Measurements from ENCODE around the gene AFF3. TPM values are rescaled to one million over a fixed set of nuclear protein-coding genes. Genes with fewer than 3 reads are reported as not detected.
"Not testable (repeated sequence)": the region's sequence is repeated elsewhere in the genome, so short reads cannot be mapped to it uniquely, and the experiment has no call there.

AFF3 gene
- polyA plus RNA-seq, 3 donors from 2014 or later = 1.4 to 7.4 (median 3.8) TPM

GRCh38 chr2:99776906-99777646, 365.3 kb downstream of the AFF3 start:
- Mint-ChIP-seq H3K27me3 (ENCODE audit: low read depth in 3 of 3) (peaks cover 6 to 7% (median 7%) of the 10 kb centered on the region in 3 donors), H3K9me3 (peaks cover 0 to 12% (median 2%) of the 10 kb centered on the region in 6 donors), H3K4me3 (no peak overlapping the region), H3K36me3 (peaks cover 0 to 6% (median 0%) of the 10 kb centered on the region in 3 donors), H3K27ac (no peak overlapping the region), H3K4me1 (peaks cover 0 to 1% of the 10 kb centered on the region in 2 donors)
- DNase-seq = no peak

- Mint-ChIP-seq H3K27ac (no peak overlapping the region), H3K9me3 (peaks cover 0 to 12% (median 2%) of the 10 kb centered on the region in 6 donors), H3K4me1 (peaks cover 0 to 8% of the 10 kb centered on the region in 2 donors), H3K36me3 (peaks cover 0 to 9% (median 0%) of the 10 kb centered on the region in 3 donors), H3K27me3 (ENCODE audit: low read depth in 3 of 3) (peaks cover 7 to 8% (median 7%) of the 10 kb centered on the region in 3 donors), H3K4me3 (no peak overlapping the region)
- no peak for DNase-seq
Measured at GRCh38 chr2:99776206-99776905, 366.0 kb downstream of the AFF3 start.

- H3K4me1 Mint-ChIP-seq = peaks cover 0 to 8% of the 10 kb centered on the region in 2 donors
- H3K9me3 Mint-ChIP-seq = peaks cover 0 to 9% (median 2%) of the 10 kb centered on the region in 6 donors
- no peak overlapping the region for H3K27ac Mint-ChIP-seq
Measured at GRCh38 chr2:99775585-99775984, 366.8 kb downstream of the AFF3 start.

GRCh38 chr2:99773642-99774041, 368.7 kb downstream of the AFF3 start:
- DNase-seq, H3K4me1 Mint-ChIP-seq, H3K36me3 Mint-ChIP-seq, H3K4me3 Mint-ChIP-seq, H3K9me3 Mint-ChIP-seq, H3K27ac Mint-ChIP-seq: not testable (repeated sequence)
- peaks cover 2 to 11% (median 6%) of the 10 kb centered on the region in 3 donors for H3K27me3 Mint-ChIP-seq (ENCODE audit: low read depth in 3 of 3)

More at GRCh38 chr2:99775585-99775984, 366.8 kb downstream of the AFF3 start:
- Mint-ChIP-seq H3K27me3 (ENCODE audit: low read depth in 3 of 3) (peaks cover 5 to 8% (median 6%) of the 10 kb centered on the region in 3 donors), H3K4me3 (no peak overlapping the region), H3K36me3 (peaks cover 0 to 9% (median 0%) of the 10 kb centered on the region in 3 donors)
- DNase-seq = no peak

- Mint-ChIP-seq H3K4me3 (no peak overlapping the region), H3K36me3 (peaks cover 0 to 9% (median 0%) of the 10 kb centered on the region in 3 donors), H3K27ac (peak overlapping the region in 1 of 6 donors; percentile 17), H3K9me3 (peaks cover 0 to 4% (median 0%) of the 10 kb centered on the region in 6 donors), H3K27me3 (ENCODE audit: low read depth in 3 of 3) (peaks cover 2 to 11% (median 4%) of the 10 kb centered on the region in 3 donors), H3K4me1 (peaks cover 0 to 8% of the 10 kb centered on the region in 2 donors)
- no peak for DNase-seq
Measured at GRCh38 chr2:99772591-99773331, 369.6 kb downstream of the AFF3 start.

GRCh38 chr2:99771681-99772333, 370.6 kb downstream of the AFF3 start:
- peaks cover 0 to 8% of the 10 kb centered on the region in 2 donors for H3K4me1 Mint-ChIP-seq
- peaks cover 2 to 11% (median 4%) of the 10 kb centered on the region in 3 donors for H3K27me3 Mint-ChIP-seq (ENCODE audit: low read depth in 3 of 3)
- peaks cover 0 to 4% (median 0%) of the 10 kb centered on the region in 6 donors for H3K9me3 Mint-ChIP-seq
- H3K36me3 Mint-ChIP-seq = peaks cover 0 to 9% (median 0%) of the 10 kb centered on the region in 3 donors
- H3K27ac Mint-ChIP-seq = no peak overlapping the region
- no peak overlapping the region for H3K4me3 Mint-ChIP-seq
- no peak for DNase-seq

GRCh38 chr2:99770876-99771275, 371.5 kb downstream of the AFF3 start:
- peaks cover 0 to 4% (median 0%) of the 10 kb centered on the region in 6 donors for H3K9me3 Mint-ChIP-seq
- H3K4me3 Mint-ChIP-seq = no peak overlapping the region
- H3K36me3 Mint-ChIP-seq = peaks cover 0 to 9% (median 0%) of the 10 kb centered on the region in 3 donors
- peaks cover 0 to 8% of the 10 kb centered on the region in 2 donors for H3K4me1 Mint-ChIP-seq
- DNase-seq = no peak
- no peak overlapping the region for H3K27ac Mint-ChIP-seq
- peaks cover 2 to 11% (median 4%) of the 10 kb centered on the region in 3 donors for H3K27me3 Mint-ChIP-seq (ENCODE audit: low read depth in 3 of 3)

- DNase-seq = no peak
- Mint-ChIP-seq H3K4me1 (peaks cover 0 to 4% of the 10 kb centered on the region in 2 donors), H3K4me3 (no peak overlapping the region), H3K9me3 (peaks cover 0 to 1% (median 0%) of the 10 kb centered on the region in 6 donors), H3K27me3 (ENCODE audit: low read depth in 3 of 3) (peaks cover 0 to 2% (median 0%) of the 10 kb centered on the region in 3 donors), H3K36me3 (no peaks in the 10 kb centered on the region), H3K27ac (no peak overlapping the region)
Measured at GRCh38 chr2:99765731-99766318, 376.6 kb downstream of the AFF3 start.

- Mint-ChIP-seq H3K4me3 (no peak overlapping the region), H3K36me3 (no peaks in the 10 kb centered on the region), H3K4me1 (peaks cover 0 to 4% of the 10 kb centered on the region in 2 donors), H3K9me3 (no peaks in the 10 kb centered on the region), H3K27ac (no peak overlapping the region), H3K27me3 (ENCODE audit: low read depth in 3 of 3) (peaks cover 0 to 2% (median under 1%) of the 10 kb centered on the region in 3 donors)
- no peak for DNase-seq
Measured at GRCh38 chr2:99763764-99764163, 378.6 kb downstream of the AFF3 start.

DNA sequence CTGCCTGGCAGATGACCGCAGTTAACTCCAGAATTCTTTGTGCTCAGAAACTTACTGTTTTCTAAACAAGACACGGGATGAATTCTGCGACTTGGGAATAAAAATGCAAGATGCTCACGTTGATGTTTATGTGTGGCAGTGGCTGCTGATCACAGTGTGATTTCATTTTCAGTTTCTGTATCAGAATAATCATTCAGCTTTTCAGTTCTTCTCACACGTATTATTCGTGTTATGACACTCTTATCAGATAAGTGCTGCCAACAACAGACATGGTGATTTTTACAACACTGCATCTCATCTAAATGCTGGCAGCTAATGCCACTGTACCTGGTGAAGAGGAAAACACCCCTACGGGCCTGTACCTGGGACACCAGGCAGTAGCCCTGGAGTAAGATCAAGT, 379.7 kb downstream of the AFF3 start:
- H3K9me3 Mint-ChIP-seq = no peaks in the 10 kb centered on the region
- peaks cover 0 to 2% (median 0%) of the 10 kb centered on the region in 3 donors for H3K27me3 Mint-ChIP-seq (ENCODE audit: low read depth in 3 of 3)
- no peak overlapping the region for H3K4me3 Mint-ChIP-seq
- DNase-seq = no peak
- H3K27ac Mint-ChIP-seq = no peak overlapping the region
- no peaks in the 10 kb centered on the region for H3K36me3 Mint-ChIP-seq
- peaks cover 0 to 4% of the 10 kb centered on the region in 2 donors for H3K4me1 Mint-ChIP-seq

DNA sequence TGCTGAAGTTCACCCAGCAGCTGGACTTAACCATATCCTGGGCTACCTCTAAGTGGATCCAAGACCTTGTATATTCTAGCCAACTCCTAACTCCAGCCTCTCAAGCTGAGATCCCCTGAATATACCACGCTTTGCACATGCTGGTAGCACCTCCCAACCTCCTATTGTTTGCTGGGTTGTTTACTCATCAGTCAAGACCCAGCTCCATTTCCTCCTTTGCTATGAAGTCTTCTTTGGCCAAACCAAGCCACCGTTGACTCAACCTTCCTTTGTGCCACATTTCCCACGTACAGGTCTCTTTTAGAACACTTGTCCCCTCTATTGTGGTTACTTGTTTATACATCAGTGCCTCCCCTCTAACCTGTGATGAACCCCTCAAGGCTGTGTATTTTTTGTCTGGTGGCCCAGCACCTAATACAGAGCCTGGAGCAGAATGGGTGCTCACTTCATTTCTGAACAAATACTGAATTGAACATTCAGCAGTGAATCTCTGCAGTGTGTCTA, 384.7 kb downstream of the AFF3 start:
- no peak overlapping the region for H3K4me3 Mint-ChIP-seq
- peaks cover 0 to 13% of the 10 kb centered on the region in 2 donors for H3K4me1 Mint-ChIP-seq
- H3K36me3 Mint-ChIP-seq = no peaks in the 10 kb centered on the region
- H3K27me3 Mint-ChIP-seq (ENCODE audit: low read depth in 3 of 3) = peaks cover 0 to 3% (median 2%) of the 10 kb centered on the region in 3 donors
- H3K9me3 Mint-ChIP-seq = no peaks in the 10 kb centered on the region
- DNase-seq = no peak
- no peak overlapping the region for H3K27ac Mint-ChIP-seq

GRCh38 chr2:99756059-99756458, 386.3 kb downstream of the AFF3 start:
- no peak for DNase-seq
- peaks cover 0 to 13% of the 10 kb centered on the region in 2 donors for H3K4me1 Mint-ChIP-seq
- H3K27ac Mint-ChIP-seq = no peak overlapping the region
- no peak overlapping the region for H3K4me3 Mint-ChIP-seq
- H3K36me3 Mint-ChIP-seq = no peaks in the 10 kb centered on the region
- H3K27me3 Mint-ChIP-seq (ENCODE audit: low read depth in 3 of 3) = peaks cover 0 to 3% (median 2%) of the 10 kb centered on the region in 3 donors
- no peaks in the 10 kb centered on the region for H3K9me3 Mint-ChIP-seq
